Measurements from ENCODE around the gene NDUFAF2.

The NDUFAF2 gene

DNA sequence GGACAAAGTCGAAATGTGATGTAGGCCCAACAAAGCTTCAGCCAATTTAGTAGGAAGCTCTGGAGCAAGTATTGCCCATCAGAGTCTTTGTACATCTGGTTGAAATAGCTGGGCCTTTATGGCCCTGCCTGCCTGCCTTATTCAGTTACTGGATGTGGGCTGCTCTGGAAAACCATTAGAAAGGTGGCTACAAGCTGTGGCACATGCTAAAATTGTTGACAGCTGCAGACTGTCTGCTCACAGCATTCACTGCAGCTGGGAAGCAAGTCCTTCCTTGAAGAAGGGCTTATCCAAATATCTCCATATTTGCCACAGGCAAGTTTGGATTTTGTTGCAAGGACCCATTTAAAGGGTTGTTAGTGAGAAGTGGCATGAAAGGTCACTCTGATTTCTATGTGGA, 192.8 kb downstream of the NDUFAF2 start:
- Histone ChIP-seq H3K27me3 (ENCODE audit: insufficient read depth, low read depth) (no peaks in the 10 kb centered on the region), H3K36me3 (ENCODE audit: insufficient read depth) (no peaks in the 10 kb centered on the region), H3K9ac (no peak overlapping the region), H2AFZ (ENCODE audit: low read depth) (no peak overlapping the region), H3K27ac (no peak overlapping the region), H3K4me3 (IDR thresholded peaks at IDR 0.05; ENCODE audit: insufficient read depth, low read depth, low read length) (no peak overlapping the region), H3K4me1 (ENCODE audit: low read depth, poor library complexity, severe bottlenecking) (no peaks in the 10 kb centered on the region), H4K20me1 (ENCODE audit: insufficient read depth) (no peaks in the 10 kb centered on the region), H3K79me2 (ENCODE audit: insufficient read depth, low read depth) (no peaks in the 10 kb centered on the region), H3K4me2 (no peak overlapping the region)
- TF ChIP-seq, protein P1, sequence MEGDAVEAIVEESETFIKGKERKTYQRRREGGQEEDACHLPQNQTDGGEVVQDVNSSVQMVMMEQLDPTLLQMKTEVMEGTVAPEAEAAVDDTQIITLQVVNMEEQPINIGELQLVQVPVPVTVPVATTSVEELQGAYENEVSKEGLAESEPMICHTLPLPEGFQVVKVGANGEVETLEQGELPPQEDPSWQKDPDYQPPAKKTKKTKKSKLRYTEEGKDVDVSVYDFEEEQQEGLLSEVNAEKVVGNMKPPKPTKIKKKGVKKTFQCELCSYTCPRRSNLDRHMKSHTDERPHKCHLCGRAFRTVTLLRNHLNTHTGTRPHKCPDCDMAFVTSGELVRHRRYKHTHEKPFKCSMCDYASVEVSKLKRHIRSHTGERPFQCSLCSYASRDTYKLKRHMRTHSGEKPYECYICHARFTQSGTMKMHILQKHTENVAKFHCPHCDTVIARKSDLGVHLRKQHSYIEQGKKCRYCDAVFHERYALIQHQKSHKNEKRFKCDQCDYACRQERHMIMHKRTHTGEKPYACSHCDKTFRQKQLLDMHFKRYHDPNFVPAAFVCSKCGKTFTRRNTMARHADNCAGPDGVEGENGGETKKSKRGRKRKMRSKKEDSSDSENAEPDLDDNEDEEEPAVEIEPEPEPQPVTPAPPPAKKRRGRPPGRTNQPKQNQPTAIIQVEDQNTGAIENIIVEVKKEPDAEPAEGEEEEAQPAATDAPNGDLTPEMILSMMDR (conservative IDR thresholded peaks at IDR 0.05; ENCODE audit: low read depth, low read length), result no peak

DNA sequence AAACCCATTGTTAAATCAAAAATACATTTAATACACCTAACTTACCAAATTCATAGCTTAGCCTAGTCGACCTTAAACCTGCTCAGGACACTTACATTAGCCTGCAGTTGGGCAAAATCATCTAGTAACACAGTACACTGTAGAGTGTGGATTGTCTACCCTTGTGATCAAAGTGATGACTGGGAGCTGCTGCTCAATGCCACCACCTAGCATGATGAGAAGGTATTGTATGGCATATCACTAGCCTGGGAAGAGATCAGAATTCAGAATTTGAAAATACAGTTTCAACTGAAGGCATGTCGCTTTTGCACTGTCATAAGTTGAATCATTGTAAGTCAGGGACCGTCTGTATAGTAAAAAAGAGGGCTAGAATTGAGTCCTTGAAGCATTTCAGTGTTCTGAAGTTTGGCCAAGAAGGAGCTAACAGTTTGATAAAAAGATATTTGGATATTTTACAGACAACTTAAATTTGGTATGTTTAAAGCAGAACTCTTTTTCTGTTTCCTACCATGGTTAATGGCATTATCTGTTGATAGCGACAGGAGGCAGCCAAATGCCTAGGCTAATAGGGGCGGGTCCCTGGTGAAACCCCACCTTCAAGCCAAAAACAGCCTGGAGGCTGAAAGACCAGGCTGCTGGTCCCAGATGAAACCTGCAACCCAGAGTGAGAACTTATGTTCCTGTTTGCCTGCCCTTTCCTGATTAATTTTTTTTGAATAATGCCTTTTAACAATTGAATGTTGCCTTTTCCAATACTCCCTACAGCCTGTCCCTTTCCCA, 194.3 kb downstream of the NDUFAF2 start:
- Histone ChIP-seq H3K4me2 (no peak overlapping the region), H2AFZ (ENCODE audit: low read depth) (no peak overlapping the region), H3K9ac (no peak overlapping the region), H3K36me3 (ENCODE audit: insufficient read depth) (no peaks in the 10 kb centered on the region), H4K20me1 (ENCODE audit: insufficient read depth) (no peaks in the 10 kb centered on the region), H3K27ac (no peak overlapping the region), H3K4me3 (IDR thresholded peaks at IDR 0.05; ENCODE audit: insufficient read depth, low read depth, low read length) (no peak overlapping the region), H3K4me1 (ENCODE audit: low read depth, poor library complexity, severe bottlenecking) (no peaks in the 10 kb centered on the region), H3K27me3 (ENCODE audit: insufficient read depth, low read depth) (no peaks in the 10 kb centered on the region), H3K79me2 (ENCODE audit: insufficient read depth, low read depth) (no peaks in the 10 kb centered on the region)
- TF ChIP-seq, protein P1 (conservative IDR thresholded peaks at IDR 0.05; ENCODE audit: low read depth, low read length), result 0 out of 2 replicates have a peak, but pooled peaks have one; percentile 36

DNA sequence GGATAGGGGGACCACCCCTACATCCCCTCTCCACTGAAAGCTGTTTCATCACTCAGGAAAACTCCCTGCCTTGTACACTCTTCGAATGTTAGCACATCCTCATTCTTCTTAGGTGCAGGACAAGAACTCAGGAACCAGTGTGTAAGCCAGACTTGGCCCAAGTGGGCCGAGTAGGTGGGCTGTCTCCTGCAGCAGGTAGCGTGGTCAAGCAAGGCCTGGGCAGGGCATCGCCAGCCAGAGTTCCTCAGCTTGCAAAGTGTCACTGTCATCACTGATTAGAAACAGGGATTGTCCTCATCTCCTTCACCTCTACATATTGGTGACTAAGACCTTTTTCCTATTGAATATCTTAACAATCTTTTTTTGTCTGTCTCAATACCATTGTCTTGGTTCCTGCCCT, 194.9 kb downstream of the NDUFAF2 start:
- Histone ChIP-seq H2AFZ (ENCODE audit: low read depth) (no peak overlapping the region), H3K79me2 (ENCODE audit: insufficient read depth, low read depth) (no peaks in the 10 kb centered on the region), H3K4me1 (ENCODE audit: low read depth, poor library complexity, severe bottlenecking) (no peaks in the 10 kb centered on the region), H3K27me3 (ENCODE audit: insufficient read depth, low read depth) (no peaks in the 10 kb centered on the region), H3K4me2 (no peak overlapping the region), H4K20me1 (ENCODE audit: insufficient read depth) (no peaks in the 10 kb centered on the region), H3K4me3 (IDR thresholded peaks at IDR 0.05; ENCODE audit: insufficient read depth, low read depth, low read length) (no peak overlapping the region), H3K9ac (no peak overlapping the region), H3K36me3 (ENCODE audit: insufficient read depth) (no peaks in the 10 kb centered on the region), H3K27ac (no peak overlapping the region)
- TF ChIP-seq, protein P1 (conservative IDR thresholded peaks at IDR 0.05; ENCODE audit: low read depth, low read length), result no peak

GRCh38 chr5:61141801-61142200, 196.8 kb downstream of the NDUFAF2 start:
- Histone ChIP-seq H4K20me1 (ENCODE audit: insufficient read depth) (no peaks in the 10 kb centered on the region), H3K9ac (no peak overlapping the region), H3K27me3 (ENCODE audit: insufficient read depth, low read depth) (no peaks in the 10 kb centered on the region), H3K4me1 (ENCODE audit: low read depth, poor library complexity, severe bottlenecking) (no peaks in the 10 kb centered on the region), H3K79me2 (ENCODE audit: insufficient read depth, low read depth) (no peaks in the 10 kb centered on the region), H3K4me3 (IDR thresholded peaks at IDR 0.05; ENCODE audit: insufficient read depth, low read depth, low read length) (no peak overlapping the region), H3K4me2 (no peak overlapping the region), H3K27ac (no peak overlapping the region), H2AFZ (ENCODE audit: low read depth) (no peak overlapping the region), H3K36me3 (ENCODE audit: insufficient read depth) (no peaks in the 10 kb centered on the region)
- TF ChIP-seq, protein P1 (conservative IDR thresholded peaks at IDR 0.05; ENCODE audit: low read depth, low read length), result no peak
